ENCODE measurements around the gene PDCD11.

The PDCD11 gene

DNA sequence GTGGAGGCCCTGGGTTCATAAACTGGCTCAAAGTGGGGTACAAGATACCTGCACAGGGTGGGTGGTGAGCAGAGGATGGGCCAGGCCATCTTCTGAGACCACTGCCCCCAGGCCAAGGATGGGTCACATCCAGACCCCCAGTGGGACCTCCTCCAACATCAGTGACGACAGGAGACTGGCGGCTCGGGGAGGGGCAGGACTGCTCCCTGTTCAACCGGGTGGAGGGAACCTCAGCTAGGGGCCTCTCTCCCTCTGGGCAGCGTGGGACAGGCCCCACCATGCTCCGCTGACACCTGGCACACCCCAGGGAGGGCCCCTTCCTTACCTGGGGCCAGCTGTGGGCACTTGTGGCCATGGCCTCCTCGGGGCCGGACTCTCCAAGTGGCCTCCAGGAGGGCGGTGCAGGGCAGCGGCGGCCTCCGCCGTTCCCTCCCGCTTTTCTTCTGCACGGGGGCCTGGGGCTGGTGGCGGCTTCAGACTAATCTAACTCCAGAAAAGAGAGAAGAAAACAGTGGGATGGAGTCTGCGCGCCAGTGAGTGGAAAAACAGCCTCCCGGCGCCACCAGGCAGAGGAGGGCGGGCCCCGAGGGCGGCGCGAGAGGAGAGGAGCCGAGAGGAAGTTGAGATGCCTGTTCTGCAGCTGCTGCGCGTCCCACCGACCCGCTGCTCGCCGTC, 55.5 kb downstream of the PDCD11 start, which contains the start of gene CALHM2:
CALHM2 (minus strand) TSS at position 540 of the 675 bp plus-strand sequence. CDS start 2,429 bp downstream, outside the sequence.
- Histone ChIP-seq H3K9me3 (replicated peaks; ENCODE audit: insufficient read depth, low read length) (no peaks in the 10 kb centered on the region), H4K20me1 (ENCODE audit: insufficient read depth, low read length) (no peaks in the 10 kb centered on the region), H3K27ac (ENCODE audit: low read length) (peak within 1 kb of the TSS; percentile 39; the same call in 1 of the 2 replicates), H3K36me3 (replicated peaks; ENCODE audit: insufficient read depth, low read length) (no peaks in the 10 kb centered on the region; the same call in 1 of the 2 replicates), H3K4me1 (ENCODE audit: low read length) (no peaks in the 10 kb centered on the region), H3K27me3 (replicated peaks; ENCODE audit: insufficient read depth, low read length) (no peaks in the 10 kb centered on the region), H3K9me2 (replicated peaks; ENCODE audit: insufficient read depth, low read length) (no peaks in the 10 kb centered on the region), H3K4me3 (ENCODE audit: low read length) (peak within 1 kb of the TSS; percentile 74), H2AFZ (ENCODE audit: low read length) (peak within 1 kb of the TSS; percentile 80), H3F3A (ENCODE audit: insufficient read depth, low read length) (peaks cover 6% of the 10 kb centered on the region), H3K4me2 (ENCODE audit: low read depth, low read length) (peak within 1 kb of the TSS; percentile 85), H3K79me2 (ENCODE audit: low read length) (peaks cover 30% of the 10 kb centered on the region), H3K9ac (ENCODE audit: low read length) (peak within 1 kb of the TSS; percentile 66)
- peak; percentile 57 for DNase-seq
- TF ChIP-seq EZH2 (optimal IDR thresholded peaks at IDR 0.05; ENCODE audit: low read depth, low read length) (no peak), EZH2phosphoT487 (IDR thresholded peaks at IDR 0.05; ENCODE audit: low read length) (no peak)
- TF ChIP-seq, protein P1, sequence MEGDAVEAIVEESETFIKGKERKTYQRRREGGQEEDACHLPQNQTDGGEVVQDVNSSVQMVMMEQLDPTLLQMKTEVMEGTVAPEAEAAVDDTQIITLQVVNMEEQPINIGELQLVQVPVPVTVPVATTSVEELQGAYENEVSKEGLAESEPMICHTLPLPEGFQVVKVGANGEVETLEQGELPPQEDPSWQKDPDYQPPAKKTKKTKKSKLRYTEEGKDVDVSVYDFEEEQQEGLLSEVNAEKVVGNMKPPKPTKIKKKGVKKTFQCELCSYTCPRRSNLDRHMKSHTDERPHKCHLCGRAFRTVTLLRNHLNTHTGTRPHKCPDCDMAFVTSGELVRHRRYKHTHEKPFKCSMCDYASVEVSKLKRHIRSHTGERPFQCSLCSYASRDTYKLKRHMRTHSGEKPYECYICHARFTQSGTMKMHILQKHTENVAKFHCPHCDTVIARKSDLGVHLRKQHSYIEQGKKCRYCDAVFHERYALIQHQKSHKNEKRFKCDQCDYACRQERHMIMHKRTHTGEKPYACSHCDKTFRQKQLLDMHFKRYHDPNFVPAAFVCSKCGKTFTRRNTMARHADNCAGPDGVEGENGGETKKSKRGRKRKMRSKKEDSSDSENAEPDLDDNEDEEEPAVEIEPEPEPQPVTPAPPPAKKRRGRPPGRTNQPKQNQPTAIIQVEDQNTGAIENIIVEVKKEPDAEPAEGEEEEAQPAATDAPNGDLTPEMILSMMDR (IDR thresholded peaks at IDR 0.05; ENCODE audit: low read length), result no peak

DNA sequence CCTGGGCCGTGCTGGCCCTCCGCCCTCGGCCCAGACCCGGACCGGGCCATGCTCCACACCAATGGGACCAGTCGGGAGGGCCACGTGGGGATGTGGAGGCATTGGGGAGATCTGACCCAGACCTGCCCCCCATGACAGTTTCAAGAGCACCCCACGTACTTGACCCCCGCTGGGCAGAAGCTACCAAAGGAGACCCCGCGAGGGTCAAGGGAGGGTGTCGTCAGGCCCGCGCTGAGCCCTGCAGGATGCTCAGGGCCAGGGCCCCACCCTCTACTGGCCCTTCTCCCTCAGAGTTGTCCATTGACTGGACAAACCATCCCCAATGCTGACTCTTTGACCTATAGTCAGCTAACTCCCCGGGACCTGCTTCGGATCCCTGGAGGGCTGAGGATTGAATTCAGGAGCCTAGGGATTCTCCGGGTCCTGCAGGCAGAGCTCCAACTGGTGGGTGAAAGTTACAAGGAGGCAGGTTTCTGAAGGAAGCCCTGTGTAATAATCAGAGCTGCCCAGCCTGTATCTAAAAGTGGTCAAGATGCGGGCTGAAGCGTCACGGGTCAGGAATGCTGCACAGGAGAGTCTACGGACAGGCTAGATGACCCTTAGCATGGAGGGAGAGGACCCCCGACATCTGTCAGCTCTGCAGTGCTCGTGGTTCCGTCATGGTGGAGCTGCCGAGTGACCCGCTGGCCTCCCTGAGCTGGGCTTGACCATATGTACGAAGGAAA, 56.2 kb downstream of the PDCD11 start:
- Histone ChIP-seq H3K9ac (ENCODE audit: low read length) (peak overlapping the region; percentile 66; the same call in 1 of the 2 replicates), H3K27ac (ENCODE audit: low read length) (no peak overlapping the region), H3K4me1 (ENCODE audit: low read length) (0 out of 2 replicates have a peak, but pooled peaks cover under 1% of the 10 kb centered on the region), H3K36me3 (replicated peaks; ENCODE audit: insufficient read depth, low read length) (no peaks in the 10 kb centered on the region), H4K20me1 (ENCODE audit: insufficient read depth, low read length) (no peaks in the 10 kb centered on the region), H3F3A (ENCODE audit: insufficient read depth, low read length) (peaks cover 6% of the 10 kb centered on the region), H3K9me3 (replicated peaks; ENCODE audit: insufficient read depth, low read length) (no peaks in the 10 kb centered on the region), H3K4me2 (ENCODE audit: low read depth, low read length) (peak overlapping the region; percentile 85), H3K27me3 (replicated peaks; ENCODE audit: insufficient read depth, low read length) (no peaks in the 10 kb centered on the region), H3K9me2 (replicated peaks; ENCODE audit: insufficient read depth, low read length) (no peaks in the 10 kb centered on the region), H3K4me3 (ENCODE audit: low read length) (peak overlapping the region; percentile 74), H3K79me2 (ENCODE audit: low read length) (peaks cover 27% of the 10 kb centered on the region), H2AFZ (ENCODE audit: low read length) (peak overlapping the region; percentile 80)
- no peak for DNase-seq
- no peak for TF ChIP-seq EZH2 (optimal IDR thresholded peaks at IDR 0.05; ENCODE audit: low read depth, low read length)
- TF ChIP-seq, protein P1 (IDR thresholded peaks at IDR 0.05; ENCODE audit: low read length), result no peak
- no peak for TF ChIP-seq EZH2phosphoT487 (IDR thresholded peaks at IDR 0.05; ENCODE audit: low read length)

DNA sequence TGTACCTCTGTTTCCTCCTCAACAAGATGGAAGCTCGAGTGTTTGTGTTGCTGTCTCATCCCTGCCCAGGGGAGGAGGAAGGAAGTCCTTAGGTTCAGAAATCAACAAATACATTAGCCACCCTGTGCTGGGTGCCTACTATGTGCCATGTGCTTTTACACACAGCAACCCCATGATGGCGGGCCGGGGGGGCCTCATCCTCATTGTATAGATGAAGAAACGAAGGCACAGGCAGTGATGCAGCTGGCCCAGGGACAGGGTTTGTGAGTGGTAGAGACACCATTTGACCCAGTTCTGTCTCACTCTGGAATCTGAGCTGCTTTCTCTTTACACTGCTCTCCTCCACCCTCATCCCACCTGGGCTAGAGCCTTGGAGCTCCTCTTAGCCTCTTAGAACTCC, 57.6 kb downstream of the PDCD11 start:
- no peaks in the 10 kb centered on the region for H3K36me3 ChIP-seq (replicated peaks; ENCODE audit: insufficient read depth, low read length)
- H3F3A ChIP-seq (ENCODE audit: insufficient read depth, low read length), result peaks cover 6% of the 10 kb centered on the region
- no peaks in the 10 kb centered on the region for H3K9me3 ChIP-seq (replicated peaks; ENCODE audit: insufficient read depth, low read length)
- H3K4me1 ChIP-seq (ENCODE audit: low read length), result peaks cover 12% of the 10 kb centered on the region
- TF ChIP-seq, protein P1 (IDR thresholded peaks at IDR 0.05; ENCODE audit: low read length), result no peak
- no peak for TF ChIP-seq EZH2phosphoT487 (IDR thresholded peaks at IDR 0.05; ENCODE audit: low read length)
- no peak for TF ChIP-seq EZH2 (optimal IDR thresholded peaks at IDR 0.05; ENCODE audit: low read depth, low read length)
- no peak overlapping the region for H3K9ac ChIP-seq (ENCODE audit: low read length)
- H3K27me3 ChIP-seq (replicated peaks; ENCODE audit: insufficient read depth, low read length), result no peaks in the 10 kb centered on the region
- DNase-seq, result no peak
- no peak overlapping the region for H2AFZ ChIP-seq (ENCODE audit: low read length)
- H3K4me2 ChIP-seq (ENCODE audit: low read depth, low read length), result no peak overlapping the region
- H3K27ac ChIP-seq (ENCODE audit: low read length), result no peak overlapping the region
- no peak overlapping the region for H3K4me3 ChIP-seq (ENCODE audit: low read length)
- no peaks in the 10 kb centered on the region for H3K9me2 ChIP-seq (replicated peaks; ENCODE audit: insufficient read depth, low read length)
- no peaks in the 10 kb centered on the region for H4K20me1 ChIP-seq (ENCODE audit: insufficient read depth, low read length)
- H3K79me2 ChIP-seq (ENCODE audit: low read length), result peaks cover 30% of the 10 kb centered on the region
